HG03469 (cell line): ENCODE data around the gene TFEC.

Source experiments
- ATAC-seq: cut with Tn5 transposase; IDR thresholded peaks from one replicate; pipeline ENCODE4 v1.9.1; 2021; ENCODE audit warnings: mild to moderate bottlenecking, moderate library complexity, moderate number of reproducible peaks; ENCODE audit not compliant: unreplicated experiment

TFEC gene

GRCh38 chr7:115995701-115996100 lies 34.9 kb downstream of the TFEC start:
- no peak for ATAC-seq

- no peak for ATAC-seq
Observed at GRCh38 chr7:115988401-115988800, 42.2 kb downstream of the TFEC start.

GRCh38 chr7:115987486-115987885 lies 43.1 kb downstream of the TFEC start:
- ATAC-seq, result no peak

DNA sequence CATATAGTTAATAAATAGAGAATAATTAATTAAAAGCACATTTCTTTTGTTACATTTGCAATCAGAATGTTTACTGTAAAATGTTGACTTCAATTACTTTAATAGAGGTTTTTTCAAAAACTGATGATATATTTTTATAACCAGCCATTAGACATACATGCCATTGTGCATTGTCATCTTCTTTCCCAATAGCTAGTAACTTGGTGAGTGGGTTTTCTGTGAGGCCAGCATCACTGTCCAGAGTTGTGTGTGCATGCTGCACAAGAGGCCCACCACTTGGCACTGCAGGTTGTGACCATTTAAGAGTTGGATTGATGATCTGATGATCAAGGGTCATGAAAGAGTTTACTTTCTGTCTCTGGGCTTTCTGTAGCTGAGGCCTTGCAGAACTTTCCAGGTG lies 46.5 kb downstream of the TFEC start:
- no peak for ATAC-seq

- ATAC-seq, result no peak
Observed at GRCh38 chr7:115980159-115980558, 50.4 kb downstream of the TFEC start.

DNA sequence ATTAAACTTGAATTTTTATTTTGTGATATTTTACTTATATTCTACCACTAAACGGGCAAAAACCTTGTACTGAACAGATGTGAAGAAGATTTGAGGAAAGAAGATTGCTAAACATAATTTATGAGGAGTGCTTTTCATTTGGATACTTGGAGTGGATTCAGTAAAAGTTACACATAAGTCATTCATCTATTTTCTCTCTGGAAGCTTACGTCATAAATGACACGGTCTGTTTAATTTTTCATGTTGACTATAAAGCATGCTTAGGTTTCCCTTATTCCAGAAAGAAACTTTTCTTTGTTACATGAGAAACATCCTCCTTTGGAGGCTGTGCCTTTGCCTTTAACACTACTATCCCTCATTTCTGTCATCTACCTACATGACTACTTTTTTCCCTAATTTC lies 53.9 kb downstream of the TFEC start:
- ATAC-seq, result no peak

- ATAC-seq, result no peak
Observed at GRCh38 chr7:115975766-115976165, 54.8 kb downstream of the TFEC start.

GRCh38 chr7:115973406-115973805 lies 57.2 kb downstream of the TFEC start:
- ATAC-seq, result no peak

- no peak for ATAC-seq
Observed at GRCh38 chr7:115971506-115971905, 59.1 kb downstream of the TFEC start.

DNA sequence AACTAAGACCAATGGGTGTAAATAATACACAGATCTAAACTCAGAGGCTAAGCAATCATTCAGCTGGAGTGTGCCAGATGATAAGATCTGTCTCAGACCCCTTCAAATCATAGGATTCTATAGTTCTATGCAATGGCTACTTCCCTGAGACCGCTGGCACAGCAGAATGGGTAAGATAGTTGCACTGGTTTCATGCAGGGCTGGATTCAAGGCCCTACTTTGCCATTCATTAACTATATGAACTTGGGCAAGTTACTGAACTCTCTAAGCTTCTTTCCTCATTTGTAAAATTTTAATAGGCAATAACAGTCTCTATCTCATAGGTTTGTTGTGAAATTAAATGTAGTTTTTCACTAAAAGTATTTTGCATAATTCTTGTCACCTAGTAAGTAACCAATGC lies 62.0 kb downstream of the TFEC start:
- no peak for ATAC-seq

DNA sequence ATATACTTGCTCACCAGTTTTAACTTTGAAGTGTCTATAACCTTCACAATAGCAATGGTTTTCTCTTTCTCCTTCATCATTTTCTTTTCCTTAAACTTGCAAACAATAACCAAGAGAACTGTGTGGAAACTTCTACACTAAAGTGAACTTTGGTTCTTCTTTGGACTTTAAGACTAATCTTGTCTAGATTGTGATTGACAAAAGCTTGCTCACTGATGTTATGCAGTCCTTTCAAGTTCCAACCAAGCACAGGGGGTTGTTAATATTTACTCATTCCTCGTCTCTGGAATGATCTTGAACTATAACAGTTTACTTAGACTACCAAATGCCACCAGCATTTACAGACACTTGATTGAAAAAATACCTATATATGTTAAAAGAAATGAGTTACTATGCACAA lies 62.4 kb downstream of the TFEC start:
- no peak for ATAC-seq

GRCh38 chr7:115965796-115966475 lies 64.6 kb downstream of the TFEC start:
- ATAC-seq, result no peak

- ATAC-seq, result no peak
Observed at GRCh38 chr7:115965236-115965635, 65.3 kb downstream of the TFEC start.

DNA sequence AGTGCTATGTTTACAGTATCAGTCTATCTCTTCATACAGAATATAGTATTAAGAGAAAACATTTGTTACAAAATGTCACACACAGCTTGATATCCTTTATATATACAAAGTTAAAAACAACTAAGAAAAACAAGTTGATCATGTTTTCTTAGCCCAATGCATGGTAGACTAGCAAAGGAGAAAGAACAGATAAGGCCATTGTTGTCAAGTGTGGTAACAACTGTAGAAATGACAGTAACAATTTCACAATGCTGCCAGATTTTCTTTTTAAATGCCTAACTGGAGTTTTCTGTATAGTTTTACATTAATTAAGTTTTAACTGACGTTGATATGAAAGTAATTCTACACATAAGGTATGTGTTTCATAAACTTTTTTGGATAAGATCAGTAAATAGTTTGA lies 65.8 kb downstream of the TFEC start:
- ATAC-seq, result no peak

DNA sequence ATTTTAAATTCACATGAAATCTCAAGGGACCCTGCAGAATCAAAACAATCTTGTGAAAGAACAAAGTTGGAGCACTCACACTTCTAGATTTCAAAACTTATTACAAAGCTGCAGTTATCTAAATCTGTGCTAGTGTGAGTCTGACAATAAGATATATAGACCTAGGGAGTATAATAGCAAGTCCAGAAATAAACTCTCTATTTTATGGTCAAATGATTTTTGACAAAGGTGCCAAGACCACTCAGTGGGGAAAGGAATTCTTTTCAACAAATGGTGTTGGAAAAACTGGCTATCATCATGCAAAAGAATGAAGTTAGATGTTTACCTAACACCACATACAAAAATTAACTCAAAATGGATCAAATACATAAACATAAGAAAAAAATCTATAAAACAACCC lies 68.2 kb downstream of the TFEC start:
- ATAC-seq, result no peak

DNA sequence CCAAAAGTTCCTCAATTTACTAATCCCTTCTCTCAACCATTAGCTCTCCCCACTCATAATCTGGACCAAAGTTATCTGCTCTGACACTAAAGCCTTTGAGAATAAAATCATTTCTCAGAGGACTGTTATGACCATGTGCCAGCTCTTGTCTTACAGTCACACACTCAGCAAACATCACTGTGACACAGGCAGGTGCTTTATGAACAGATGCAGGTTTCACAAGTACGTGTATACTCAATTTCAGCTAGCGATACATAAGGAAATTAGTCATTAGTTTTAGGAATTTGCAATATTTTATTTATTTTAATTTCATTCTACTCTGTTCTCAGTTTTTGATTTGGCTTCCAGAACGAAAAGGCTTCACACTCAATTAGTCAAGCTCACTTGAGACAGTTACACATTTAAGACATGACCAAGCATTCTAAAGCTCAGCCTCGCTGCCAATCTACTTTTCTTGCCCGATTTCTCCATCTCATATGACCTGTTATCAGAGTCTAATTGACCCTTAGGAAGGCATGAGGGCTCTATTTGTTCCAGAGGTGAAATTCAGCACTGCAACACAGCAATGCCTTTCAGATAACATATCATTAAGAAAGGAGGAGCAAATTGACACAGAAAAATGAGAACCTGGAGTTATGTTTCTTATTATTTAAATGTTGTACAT lies 76.8 kb downstream of the TFEC start:
- no peak for ATAC-seq

- no peak for ATAC-seq
Observed at GRCh38 chr7:115952832-115953231, 77.7 kb downstream of the TFEC start.

- no peak for ATAC-seq
Observed at GRCh38 chr7:115951547-115951946, 79.0 kb downstream of the TFEC start.

GRCh38 chr7:115941703-115942268 lies 88.8 kb downstream of the TFEC start:
- ATAC-seq, result no peak

GRCh38 chr7:115940460-115941060 lies 90.0 kb downstream of the TFEC start:
- ATAC-seq, result no peak

GRCh38 chr7:115937960-115938359 lies 92.6 kb downstream of the TFEC start:
- ATAC-seq, result no peak

DNA sequence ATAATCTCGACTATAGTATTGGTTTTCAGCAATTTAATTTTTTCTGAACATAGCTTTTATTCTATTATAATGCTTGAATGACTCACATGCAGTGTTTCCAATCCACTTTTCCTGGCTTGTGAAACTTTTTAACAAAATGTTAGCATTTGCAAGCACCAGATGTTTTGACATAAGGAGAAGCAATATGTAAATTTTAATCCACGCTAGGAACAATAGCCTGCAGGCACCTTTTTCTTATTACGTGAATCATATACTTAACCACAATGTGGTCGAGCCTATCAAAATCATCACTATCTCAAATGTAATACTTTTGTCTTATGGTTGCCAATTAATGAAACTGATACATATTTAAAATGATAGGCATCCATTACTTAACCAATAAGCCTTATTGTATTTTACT lies 97.1 kb downstream of the TFEC start:
- ATAC-seq, result no peak
